ENCODE measurements around the gene ENPP5.

ENPP5 gene

DNA sequence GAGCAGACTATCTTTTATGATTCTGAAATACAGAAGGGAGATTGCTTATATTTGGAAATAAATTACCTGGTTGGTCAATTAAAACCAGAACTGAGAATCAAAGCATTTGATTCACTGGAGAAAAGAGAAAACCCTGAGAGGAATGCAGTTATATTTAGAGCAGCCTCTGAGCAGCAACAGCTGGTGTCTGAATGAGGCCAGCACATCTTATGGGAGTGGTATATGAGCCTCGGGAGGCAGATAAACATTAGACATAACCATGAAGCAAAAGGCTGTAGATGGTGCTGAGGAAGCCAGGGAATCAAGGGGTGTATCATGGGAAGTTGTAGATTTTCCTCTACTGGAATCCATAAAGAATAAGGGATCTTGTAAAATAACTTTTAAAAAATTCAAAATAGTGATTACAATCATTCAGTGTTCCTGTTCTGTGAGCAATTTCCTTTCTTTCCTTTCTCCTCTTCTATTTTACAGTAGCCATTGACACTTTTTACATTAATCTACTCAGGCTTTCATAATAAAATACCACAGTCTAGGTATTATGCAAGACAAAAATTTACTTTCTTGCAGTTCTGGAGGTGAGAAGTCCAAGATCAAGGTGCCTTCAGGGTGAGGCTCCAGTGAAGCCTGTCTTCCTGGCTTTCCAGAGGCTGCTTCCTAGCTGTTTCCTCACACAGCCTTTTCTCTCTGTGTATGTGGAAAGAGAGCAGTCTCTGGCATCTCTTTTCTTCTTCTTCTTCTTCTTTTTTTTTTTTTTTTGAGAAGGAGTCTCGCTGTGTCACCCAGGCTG, 32.8 kb upstream of the ENPP5 start:
- Histone ChIP-seq H4K20me1 (ENCODE audit: control insufficient read depth, insufficient read depth, low read depth, low read length) (no peaks in the 10 kb centered on the region), H3K79me2 (ENCODE audit: control insufficient read depth, low read length) (no peaks in the 10 kb centered on the region), H3K27me3 (ENCODE audit: control insufficient read depth, low read length) (no peaks in the 10 kb centered on the region), H3K9me2 (replicated peaks; ENCODE audit: control insufficient read depth, low read length) (no peaks in the 10 kb centered on the region), H3K36me3 (ENCODE audit: control insufficient read depth, low read length) (no peaks in the 10 kb centered on the region), H3F3A (ENCODE audit: control insufficient read depth, insufficient read depth) (no peaks in the 10 kb centered on the region), H3K4me2 (ENCODE audit: low read length) (no peak overlapping the region), H3K9me3 (ENCODE audit: control insufficient read depth, insufficient read depth, low read length) (no peaks in the 10 kb centered on the region), H3K4me3 (ENCODE audit: low read length) (no peak overlapping the region), H3K27ac (ENCODE audit: low read depth, low read length) (no peak overlapping the region), H3K4me1 (ENCODE audit: control insufficient read depth, low read length) (no peaks in the 10 kb centered on the region)
- TF ChIP-seq, protein P1, sequence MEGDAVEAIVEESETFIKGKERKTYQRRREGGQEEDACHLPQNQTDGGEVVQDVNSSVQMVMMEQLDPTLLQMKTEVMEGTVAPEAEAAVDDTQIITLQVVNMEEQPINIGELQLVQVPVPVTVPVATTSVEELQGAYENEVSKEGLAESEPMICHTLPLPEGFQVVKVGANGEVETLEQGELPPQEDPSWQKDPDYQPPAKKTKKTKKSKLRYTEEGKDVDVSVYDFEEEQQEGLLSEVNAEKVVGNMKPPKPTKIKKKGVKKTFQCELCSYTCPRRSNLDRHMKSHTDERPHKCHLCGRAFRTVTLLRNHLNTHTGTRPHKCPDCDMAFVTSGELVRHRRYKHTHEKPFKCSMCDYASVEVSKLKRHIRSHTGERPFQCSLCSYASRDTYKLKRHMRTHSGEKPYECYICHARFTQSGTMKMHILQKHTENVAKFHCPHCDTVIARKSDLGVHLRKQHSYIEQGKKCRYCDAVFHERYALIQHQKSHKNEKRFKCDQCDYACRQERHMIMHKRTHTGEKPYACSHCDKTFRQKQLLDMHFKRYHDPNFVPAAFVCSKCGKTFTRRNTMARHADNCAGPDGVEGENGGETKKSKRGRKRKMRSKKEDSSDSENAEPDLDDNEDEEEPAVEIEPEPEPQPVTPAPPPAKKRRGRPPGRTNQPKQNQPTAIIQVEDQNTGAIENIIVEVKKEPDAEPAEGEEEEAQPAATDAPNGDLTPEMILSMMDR (IDR thresholded peaks at IDR 0.05; ENCODE audit: low read depth, low read length, poor library complexity, severe bottlenecking): no peak
- no peak for TF ChIP-seq EZH2phosphoT487 (IDR thresholded peaks at IDR 0.05; ENCODE audit: borderline replicate concordance, low read length)

DNA sequence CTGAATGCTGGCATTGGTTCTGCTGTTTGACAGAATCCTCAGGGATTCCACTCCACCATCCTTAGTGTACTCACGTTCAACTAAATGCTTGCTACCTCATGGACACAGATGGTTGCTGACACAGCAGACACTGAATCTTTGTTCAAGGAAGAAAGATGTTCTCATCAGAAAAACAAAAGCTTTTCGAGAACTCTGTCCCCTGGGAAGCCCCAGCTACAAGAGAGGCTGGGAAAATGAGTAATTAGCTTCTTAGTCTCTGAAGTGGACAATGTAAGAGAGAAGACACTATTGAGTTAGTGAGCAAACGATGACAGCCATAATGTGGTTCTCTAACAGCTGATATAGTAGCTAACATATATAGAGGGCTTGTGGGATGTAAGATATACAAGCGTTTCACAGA, 30.9 kb upstream of the ENPP5 start:
- Histone ChIP-seq H3K9me3 (ENCODE audit: control insufficient read depth, insufficient read depth, low read length) (no peaks in the 10 kb centered on the region), H3F3A (ENCODE audit: control insufficient read depth, insufficient read depth) (no peaks in the 10 kb centered on the region), H3K4me3 (ENCODE audit: low read length) (no peak overlapping the region), H4K20me1 (ENCODE audit: control insufficient read depth, insufficient read depth, low read depth, low read length) (no peaks in the 10 kb centered on the region), H3K36me3 (ENCODE audit: control insufficient read depth, low read length) (no peaks in the 10 kb centered on the region), H3K4me2 (ENCODE audit: low read length) (no peak overlapping the region), H3K27me3 (ENCODE audit: control insufficient read depth, low read length) (no peaks in the 10 kb centered on the region), H3K9me2 (replicated peaks; ENCODE audit: control insufficient read depth, low read length) (no peaks in the 10 kb centered on the region), H3K27ac (ENCODE audit: low read depth, low read length) (no peak overlapping the region), H3K79me2 (ENCODE audit: control insufficient read depth, low read length) (no peaks in the 10 kb centered on the region), H3K4me1 (ENCODE audit: control insufficient read depth, low read length) (no peaks in the 10 kb centered on the region)
- no peak for TF ChIP-seq EZH2phosphoT487 (IDR thresholded peaks at IDR 0.05; ENCODE audit: borderline replicate concordance, low read length)
- TF ChIP-seq, protein P1 (IDR thresholded peaks at IDR 0.05; ENCODE audit: low read depth, low read length, poor library complexity, severe bottlenecking): no peak

DNA sequence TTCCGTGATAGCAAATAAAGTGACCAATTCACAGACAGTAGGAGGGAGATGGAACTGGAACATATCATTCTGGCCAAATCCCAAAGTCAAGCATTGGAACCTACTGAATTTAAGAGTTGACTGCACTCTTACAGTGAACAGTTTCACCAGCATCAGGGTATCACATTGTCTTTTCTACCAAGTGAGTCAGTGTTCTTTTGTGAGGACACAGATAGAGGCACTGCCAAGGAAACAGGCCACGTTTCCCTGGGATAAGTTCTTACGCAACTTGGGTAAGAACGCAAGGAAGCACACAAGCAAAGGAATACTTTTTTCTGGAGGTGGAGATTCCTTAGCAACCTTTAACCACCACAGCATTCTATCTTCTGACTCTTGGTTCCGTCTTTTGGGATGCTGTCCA, 28.6 kb upstream of the ENPP5 start:
- Histone ChIP-seq H3K9me3 (ENCODE audit: control insufficient read depth, insufficient read depth, low read length) (no peaks in the 10 kb centered on the region), H3K79me2 (ENCODE audit: control insufficient read depth, low read length) (no peaks in the 10 kb centered on the region), H3K27ac (ENCODE audit: low read depth, low read length) (no peak overlapping the region), H4K20me1 (ENCODE audit: control insufficient read depth, insufficient read depth, low read depth, low read length) (no peaks in the 10 kb centered on the region), H3F3A (ENCODE audit: control insufficient read depth, insufficient read depth) (no peaks in the 10 kb centered on the region), H3K4me1 (ENCODE audit: control insufficient read depth, low read length) (no peaks in the 10 kb centered on the region), H3K4me3 (ENCODE audit: low read length) (no peak overlapping the region), H3K9me2 (replicated peaks; ENCODE audit: control insufficient read depth, low read length) (no peaks in the 10 kb centered on the region), H3K4me2 (ENCODE audit: low read length) (no peak overlapping the region), H3K36me3 (ENCODE audit: control insufficient read depth, low read length) (no peaks in the 10 kb centered on the region), H3K27me3 (ENCODE audit: control insufficient read depth, low read length) (no peaks in the 10 kb centered on the region)
- TF ChIP-seq EZH2phosphoT487 (IDR thresholded peaks at IDR 0.05; ENCODE audit: borderline replicate concordance, low read length): no peak
- TF ChIP-seq, protein P1 (IDR thresholded peaks at IDR 0.05; ENCODE audit: low read depth, low read length, poor library complexity, severe bottlenecking): no peak

Data from DOHH2 (cell line).